Trophoblast cell (in vitro differentiated cells and primary cell): ENCODE measurements around the gene DAAM1.

Source experiments
- DNase-seq, 2 donors: peaks; one replicate each; pipeline ENCODE4 v3.0.0-alpha.2; 2016
- H2AFZ ChIP-seq: 2 replicates; pipeline ENCODE4 v1.6.1; 2013; ENCODE audit warnings: low read length, moderate library complexity, mild to moderate bottlenecking; ENCODE audit not compliant: insufficient read depth, poor library complexity
- H2AK5ac ChIP-seq: 2 replicates; pipeline ENCODE4 v1.6.1; 2013; ENCODE audit warnings: mild to moderate bottlenecking, low read length
- H2BK120ac ChIP-seq: 2 replicates; pipeline ENCODE4 v1.6.1; 2013; ENCODE audit warnings: low read length, mild to moderate bottlenecking, moderate library complexity; ENCODE audit not compliant: insufficient read depth, poor library complexity
- H2BK12ac ChIP-seq: 2 replicates; pipeline ENCODE4 v1.6.1; 2013; ENCODE audit warnings: mild to moderate bottlenecking, low read length, moderate library complexity
- H2BK5ac ChIP-seq: 2 replicates; pipeline ENCODE4 v1.6.1; 2013; ENCODE audit warnings: low read length, low read depth, moderate library complexity, mild to moderate bottlenecking; ENCODE audit not compliant: poor library complexity
- H3K14ac ChIP-seq: 2 replicates; pipeline ENCODE4 v1.6.1; 2013; ENCODE audit warnings: mild to moderate bottlenecking, low read length
- H3K18ac ChIP-seq: 2 replicates; pipeline ENCODE4 v1.6.1; 2013; ENCODE audit warnings: mild to moderate bottlenecking, low read length
- H3K23ac ChIP-seq: 2 replicates; pipeline ENCODE4 v1.6.1; 2013; ENCODE audit warnings: low read length
- H3K27ac ChIP-seq: 2 replicates; pipeline ENCODE4 v1.5.1; 2013; ENCODE audit warnings: low read depth, mild to moderate bottlenecking, inconsistent platforms, low read length, moderate library complexity
- H3K27me3 ChIP-seq: 2 replicates; pipeline ENCODE4 v1.6.1; 2013; ENCODE audit warnings: inconsistent platforms, mild to moderate bottlenecking, low read length, moderate library complexity; ENCODE audit not compliant: insufficient read depth
- H3K36me3 ChIP-seq, 2 experiments: 1 replicate in 1 of 2; 2 replicates in 1 of 2; pipeline ENCODE4 v1.6.1; 2013; ENCODE audit warnings: low read length in 2 of 2, mild to moderate bottlenecking in 2 of 2, moderate library complexity in 1 of 2; ENCODE audit not compliant: insufficient read depth in 2 of 2, control insufficient read depth in 1 of 2
- H3K4ac ChIP-seq: 2 replicates; pipeline ENCODE4 v1.6.1; 2013; ENCODE audit warnings: low read depth, mild to moderate bottlenecking, low read length, moderate library complexity
- H3K4me1 ChIP-seq, 2 experiments: 1 replicate in 1 of 2; 2 replicates in 1 of 2; pipeline ENCODE4 v1.6.1; 2013; ENCODE audit warnings: low read length in 2 of 2, mild to moderate bottlenecking in 2 of 2, moderate library complexity in 1 of 2; ENCODE audit not compliant: insufficient read depth in 2 of 2, control insufficient read depth in 1 of 2
- H3K4me2 ChIP-seq: 2 replicates; pipeline ENCODE4 v1.6.1; 2013; ENCODE audit warnings: inconsistent platforms, mild to moderate bottlenecking, low read length, moderate library complexity
- H3K4me3 ChIP-seq: 2 replicates; pipeline ENCODE4 v1.5.1; 2013; ENCODE audit warnings: mild to moderate bottlenecking, low read depth, low read length, inconsistent platforms
- H3K79me1 ChIP-seq: one replicate; pipeline ENCODE4 v1.6.1; 2013; ENCODE audit warnings: low read length
- H3K79me2 ChIP-seq: 2 replicates; pipeline ENCODE4 v1.6.1; 2013; ENCODE audit warnings: low read length, mild to moderate bottlenecking; ENCODE audit not compliant: control insufficient read depth, insufficient read depth, poor library complexity
- H3K9ac ChIP-seq: 2 replicates; pipeline ENCODE4 v1.6.1; 2013; ENCODE audit warnings: mild to moderate bottlenecking, low read length
- H3K9me3 ChIP-seq: 2 replicates; pipeline ENCODE4 v1.6.1; 2013; ENCODE audit warnings: low read depth, mild to moderate bottlenecking, control low read depth, inconsistent platforms, low read length; ENCODE audit not compliant: insufficient read depth
- H4K12ac ChIP-seq: 2 replicates; pipeline ENCODE4 v1.6.1; 2013; ENCODE audit warnings: low read depth, mild to moderate bottlenecking, low read length, moderate library complexity
- H4K8ac ChIP-seq: 2 replicates; pipeline ENCODE4 v1.6.1; 2013; ENCODE audit warnings: low read depth, mild to moderate bottlenecking, low read length, moderate library complexity
- H4K91ac ChIP-seq: one replicate; pipeline ENCODE4 v1.6.1; 2013; ENCODE audit warnings: low read depth, mild to moderate bottlenecking, low read length, moderate library complexity
- WGBS: extraction: QIAGEN DNeasy Blood & Tissue Kit; methylation state at CpG from one replicate; pipeline ENCODE4 v1.1.7; 2013; ENCODE audit warnings: missing lambda C conversion rate; ENCODE audit not compliant: insufficient read length, insufficient coverage; ENCODE audit errors: extremely low coverage; 5-methylcytosine and 5-hydroxymethylcytosine counted together

The DAAM1 gene

DNA sequence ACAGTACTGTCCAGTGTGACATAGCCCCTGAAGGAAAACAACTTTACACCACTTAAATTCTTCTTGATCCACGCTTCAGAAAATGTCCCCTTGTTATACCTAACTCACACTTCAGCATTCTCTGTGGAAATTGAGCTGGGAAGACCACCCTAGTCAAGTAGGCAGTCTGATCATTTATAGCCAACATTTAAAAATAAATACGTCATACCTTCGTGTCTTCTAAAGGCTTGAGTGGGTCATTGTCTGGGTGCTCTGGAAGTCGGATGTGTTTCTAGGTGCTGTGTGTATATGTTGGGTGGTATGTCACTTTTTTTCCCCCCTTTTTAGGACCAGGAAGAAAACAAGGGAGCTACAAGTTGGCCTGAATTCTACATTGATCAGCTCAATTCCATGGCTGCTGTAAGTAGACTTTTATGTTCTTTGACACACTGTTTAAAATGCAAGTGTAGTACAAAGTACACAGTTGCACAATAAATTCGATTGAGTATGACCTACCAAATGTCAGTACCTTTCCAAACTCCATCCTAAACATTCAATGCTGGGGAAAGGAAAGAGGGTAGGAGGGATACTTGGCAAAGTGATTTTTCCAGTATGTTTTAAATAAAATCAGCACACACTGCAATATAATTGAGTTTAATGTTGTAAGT, 126.6 kb downstream of the DAAM1 start:
- Histone ChIP-seq H2AK5ac (no peak overlapping the region), H3K79me2 (no peaks in the 10 kb centered on the region), H3K4me3 (no peak overlapping the region), H2AFZ (no peak overlapping the region), H3K36me3 (no peaks in the 10 kb centered on the region), H2BK5ac (no peak overlapping the region), H2BK120ac (no peak overlapping the region), H3K9ac (no peak overlapping the region), H3K23ac (no peak overlapping the region), H3K27ac (no peak overlapping the region), H4K91ac (no peak overlapping the region), H3K9me3 (no peaks in the 10 kb centered on the region), H3K27me3 (no peaks in the 10 kb centered on the region), H3K4me2 (no peak overlapping the region), H2BK12ac (no peak overlapping the region), H3K18ac (no peak overlapping the region), H3K79me1 (peaks cover 3% of the 10 kb centered on the region), H3K14ac (no peak overlapping the region), H4K12ac (no peak overlapping the region), H3K4ac (no peak overlapping the region), H4K8ac (no peak overlapping the region), H3K4me1 (peaks cover 0 to 5% of the 10 kb centered on the region in 2 experiments)
- WGBS = no CpG with 5 or more reads among the region's 5 CpGs
- DNase-seq = no peak

DNA sequence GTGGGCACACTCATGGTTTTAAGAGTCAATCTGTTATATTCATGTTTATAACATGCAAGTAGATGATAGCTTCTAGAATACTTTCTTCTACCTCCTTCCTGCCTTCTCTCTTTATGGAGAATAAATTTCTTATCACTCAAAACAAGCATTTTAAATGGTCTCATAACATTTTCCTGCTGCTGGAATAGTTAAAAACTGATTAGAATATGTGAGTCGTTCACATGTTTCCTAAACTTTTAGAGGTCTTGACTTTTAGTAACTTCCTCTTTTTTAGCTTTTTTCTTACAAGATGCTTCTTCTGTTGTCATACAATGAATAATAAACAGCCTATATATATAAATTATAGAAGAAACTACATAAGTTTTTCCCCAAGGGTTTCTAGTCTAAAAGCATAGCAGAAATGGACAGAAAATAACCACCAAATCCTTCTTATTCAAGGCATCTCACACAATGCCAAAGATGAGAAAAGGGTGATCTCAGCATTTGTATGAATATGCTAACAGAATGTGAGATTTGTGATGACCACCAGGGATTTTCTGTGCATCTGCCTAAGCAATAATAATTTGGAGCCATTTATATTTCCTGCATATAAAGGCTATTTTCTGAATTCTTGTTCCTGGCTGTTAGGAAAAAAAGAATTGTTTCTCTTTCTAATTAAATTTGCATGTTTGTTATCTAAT, 127.8 kb downstream of the DAAM1 start:
- H3K9ac ChIP-seq = no peak overlapping the region

DNA sequence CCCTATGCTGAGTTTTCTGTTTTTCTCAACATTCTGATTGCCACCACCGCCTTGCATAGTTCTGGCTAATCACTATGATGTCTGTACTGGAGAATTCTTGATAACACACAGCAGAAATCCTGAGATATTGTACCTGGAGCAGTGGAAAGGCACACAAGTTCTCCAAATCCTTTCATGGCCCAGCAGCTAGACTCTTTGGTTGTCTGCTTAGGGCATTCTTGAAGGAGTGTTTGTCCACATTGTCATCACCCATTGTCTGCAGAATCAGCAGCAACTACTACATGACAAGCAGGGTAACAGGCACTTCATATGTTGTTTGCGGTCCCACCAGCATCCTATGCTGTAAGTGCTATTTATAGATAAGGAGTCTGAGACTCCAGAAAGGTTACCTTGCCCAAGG, 128.9 kb downstream of the DAAM1 start:
- Histone ChIP-seq H3K79me1 (peaks cover 2% of the 10 kb centered on the region), H3K4me3 (no peak overlapping the region), H3K18ac (no peak overlapping the region), H2AFZ (no peak overlapping the region), H2AK5ac (no peak overlapping the region), H2BK12ac (no peak overlapping the region), H3K36me3 (no peaks in the 10 kb centered on the region), H3K9ac (no peak overlapping the region), H3K9me3 (no peaks in the 10 kb centered on the region), H3K27me3 (no peaks in the 10 kb centered on the region), H2BK5ac (no peak overlapping the region), H3K23ac (no peak overlapping the region), H3K79me2 (no peaks in the 10 kb centered on the region), H2BK120ac (no peak overlapping the region), H3K4ac (no peak overlapping the region), H3K4me2 (no peak overlapping the region), H4K91ac (no peak overlapping the region), H3K14ac (no peak overlapping the region), H4K8ac (no peak overlapping the region), H3K4me1 (peaks cover 0 to 2% of the 10 kb centered on the region in 2 experiments), H3K27ac (no peak overlapping the region), H4K12ac (no peak overlapping the region)
- WGBS = no CpG with 5 or more reads among the region's 2 CpGs
- peak; percentile 76 to 91 for DNase-seq

More for the DNA sequence above, 127.8 kb downstream of the DAAM1 start:
- H3K4me1 ChIP-seq = peaks cover 0 to 5% of the 10 kb centered on the region in 2 experiments
- H2BK120ac ChIP-seq = no peak overlapping the region
- no peak overlapping the region for H2BK12ac ChIP-seq
- H3K36me3 ChIP-seq = no peaks in the 10 kb centered on the region
- no peak overlapping the region for H2BK5ac ChIP-seq
- H2AK5ac ChIP-seq = no peak overlapping the region
- no peak overlapping the region for H3K18ac ChIP-seq
- no peak overlapping the region for H4K12ac ChIP-seq
- no CpG with 5 or more reads among the region's 1 CpG for WGBS
- H3K27ac ChIP-seq = no peak overlapping the region
- no peak overlapping the region for H4K8ac ChIP-seq
- H3K4me2 ChIP-seq = no peak overlapping the region
- no peaks in the 10 kb centered on the region for H3K9me3 ChIP-seq
- no peaks in the 10 kb centered on the region for H3K27me3 ChIP-seq
- no peak overlapping the region for H3K14ac ChIP-seq
- no peak for DNase-seq
- no peak overlapping the region for H4K91ac ChIP-seq
- peaks cover 2% of the 10 kb centered on the region for H3K79me1 ChIP-seq
- H3K23ac ChIP-seq = no peak overlapping the region
- H2AFZ ChIP-seq = no peak overlapping the region
- H3K4ac ChIP-seq = no peak overlapping the region
- H3K4me3 ChIP-seq = no peak overlapping the region
- no peaks in the 10 kb centered on the region for H3K79me2 ChIP-seq

DNA sequence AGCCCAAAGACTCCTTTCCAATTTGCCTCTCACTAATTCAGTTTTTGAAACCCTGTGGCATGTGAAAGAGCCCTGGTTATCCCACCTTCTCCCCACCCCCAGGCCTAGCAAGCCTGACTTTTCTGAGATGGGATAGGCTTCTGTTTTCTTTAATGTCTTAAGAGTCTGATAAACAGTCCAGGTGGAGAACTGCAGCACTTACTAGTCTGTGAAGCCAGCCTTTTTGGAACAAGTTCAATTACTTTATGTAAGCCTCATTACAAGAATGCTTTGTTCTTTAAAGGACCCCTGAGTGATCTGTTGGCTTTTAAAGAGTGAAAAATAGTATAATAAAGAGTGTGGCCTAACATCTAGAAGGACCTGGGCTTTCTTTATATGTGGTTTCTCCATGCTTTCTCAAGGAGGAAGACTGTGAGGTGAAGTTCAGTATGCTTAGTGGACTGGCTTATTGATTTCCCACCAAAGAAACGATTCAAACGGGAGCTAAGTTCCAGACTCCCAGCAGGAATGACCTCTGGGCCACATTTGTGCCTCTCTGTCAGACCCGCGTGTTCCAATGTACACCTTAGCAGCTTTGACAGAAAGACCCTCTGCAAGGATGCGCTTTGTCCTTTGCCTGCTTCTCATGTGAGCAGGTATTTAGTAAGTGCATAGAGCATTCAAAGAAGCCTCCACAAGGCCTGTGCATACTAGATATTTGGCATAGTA, 129.5 kb downstream of the DAAM1 start:
- Histone ChIP-seq H2BK120ac (no peak overlapping the region), H3K36me3 (peaks cover 0 to under 1% of the 10 kb centered on the region in 2 experiments), H3K79me2 (no peaks in the 10 kb centered on the region), H3K9ac (no peak overlapping the region), H3K23ac (no peak overlapping the region), H2AFZ (no peak overlapping the region), H3K4me3 (no peak overlapping the region), H3K27me3 (no peaks in the 10 kb centered on the region), H2BK12ac (no peak overlapping the region), H3K27ac (no peak overlapping the region), H3K18ac (no peak overlapping the region), H3K14ac (no peak overlapping the region), H3K79me1 (peaks cover 1% of the 10 kb centered on the region), H4K12ac (no peak overlapping the region), H4K91ac (no peak overlapping the region), H3K4me1 (peaks cover 0 to 2% of the 10 kb centered on the region in 2 experiments), H3K4ac (no peak overlapping the region), H3K9me3 (no peaks in the 10 kb centered on the region), H4K8ac (no peak overlapping the region), H2AK5ac (no peak overlapping the region), H2BK5ac (no peak overlapping the region), H3K4me2 (no peak overlapping the region)
- DNase-seq = peak in 1 of 2 donors; percentile 53
- WGBS = no CpG with 5 or more reads among the region's 5 CpGs
